DOHH2 (cell line): ENCODE measurements around the gene SIX2.

Source experiments
- H3F3A ChIP-seq: fragments of 200-600 bp; sonication (generic), shearing (Covaris generic); 2 replicates; pipeline ENCODE4 v1.6.0; 2016; ENCODE audit warnings: antibody characterized with exemption, mild to moderate bottlenecking; ENCODE audit not compliant: control insufficient read depth, insufficient read depth
- H3K27ac ChIP-seq: fragments of 200-600 bp; sonication (generic); 2 replicates; pipeline ENCODE4 v1.5.1; 2014; ENCODE audit warnings: low read depth, mild to moderate bottlenecking, low read length, moderate library complexity
- H3K27me3 ChIP-seq: fragments of 200-600 bp; sonication (generic); 2 replicates; pipeline ENCODE4 v1.6.1; 2014; ENCODE audit warnings: mild to moderate bottlenecking, low read length, mixed read lengths; ENCODE audit not compliant: control insufficient read depth
- H3K36me3 ChIP-seq: fragments of 200-600 bp; sonication (generic); 2 replicates; pipeline ENCODE4 v1.6.1; 2014; ENCODE audit warnings: mild to moderate bottlenecking, low read length, moderate library complexity, mixed read lengths; ENCODE audit not compliant: control insufficient read depth
- H3K4me1 ChIP-seq: fragments of 200-600 bp; sonication (generic); 2 replicates; pipeline ENCODE4 v1.6.1; 2014; ENCODE audit warnings: mild to moderate bottlenecking, low read length, mixed read lengths; ENCODE audit not compliant: control insufficient read depth
- H3K4me2 ChIP-seq: fragments of 200-600 bp; sonication (generic); 2 replicates; pipeline ENCODE4 v1.6.0; 2014; ENCODE audit warnings: mild to moderate bottlenecking, low read length, moderate library complexity
- H3K4me3 ChIP-seq: fragments of 200-600 bp; sonication (generic); 2 replicates; pipeline ENCODE4 v1.5.1; 2014; ENCODE audit warnings: mild to moderate bottlenecking, low read length, mixed read lengths
- H3K79me2 ChIP-seq: fragments of 200-600 bp; sonication (generic); 2 replicates; pipeline ENCODE4 v1.6.1; 2014; ENCODE audit warnings: mild to moderate bottlenecking, low read length, mixed read lengths; ENCODE audit not compliant: control insufficient read depth
- H3K9me2 ChIP-seq: fragments of 200-600 bp; sonication (generic); replicated peaks from 2 replicates; pipeline ENCODE4 v1.6.1; 2014; ENCODE audit warnings: mild to moderate bottlenecking, low read length, mixed read lengths; ENCODE audit not compliant: control insufficient read depth
- H3K9me3 ChIP-seq: fragments of 200-600 bp; sonication (generic); 2 replicates; pipeline ENCODE4 v1.6.1; 2014; ENCODE audit warnings: antibody characterized with exemption, low read length, mixed read lengths; ENCODE audit not compliant: control insufficient read depth, insufficient read depth
- H4K20me1 ChIP-seq: fragments of 200-600 bp; sonication (generic); 2 replicates; pipeline ENCODE4 v1.6.0; 2014; ENCODE audit warnings: low read depth, mild to moderate bottlenecking, antibody characterized with exemption, low read length, moderate library complexity; ENCODE audit not compliant: control insufficient read depth, insufficient read depth
- EZH2phosphoT487 ChIP-seq: fragments of 200-600 bp; sonication (generic); IDR thresholded peaks from 2 replicates; pipeline ENCODE4 v1.6.1; 2017; ENCODE audit warnings: borderline replicate concordance, mild to moderate bottlenecking, antibody characterized with exemption, low read length, moderate library complexity, mixed read lengths
- TF ChIP-seq, protein P1 (sequence below): fragments of 200-600 bp; sonication (generic); IDR thresholded peaks from one replicate; pipeline ENCODE4 v1.5.1; 2014; ENCODE audit warnings: antibody characterized with exemption, mild to moderate bottlenecking, low read depth, low read length; ENCODE audit not compliant: poor library complexity, severe bottlenecking

Gene SIX2

DNA sequence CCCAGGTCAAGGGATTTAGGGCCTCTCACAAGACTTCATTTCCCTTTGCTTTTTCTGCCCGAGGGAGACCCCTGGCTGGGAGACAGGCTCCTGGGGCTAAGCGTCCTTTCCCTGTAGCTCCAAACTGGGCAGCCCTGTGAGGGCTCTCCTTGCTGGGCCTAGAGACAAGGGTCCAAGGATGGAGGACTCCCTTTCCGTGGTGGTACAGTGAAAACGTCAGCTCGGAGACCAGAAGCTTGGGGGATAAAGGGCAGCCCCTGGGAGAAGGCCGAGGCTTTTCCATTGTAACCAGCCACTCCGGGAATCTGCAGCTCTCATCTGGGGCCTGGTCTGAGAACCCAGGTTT, 2.3 kb downstream of the SIX2 start:
- TF ChIP-seq, protein P1, sequence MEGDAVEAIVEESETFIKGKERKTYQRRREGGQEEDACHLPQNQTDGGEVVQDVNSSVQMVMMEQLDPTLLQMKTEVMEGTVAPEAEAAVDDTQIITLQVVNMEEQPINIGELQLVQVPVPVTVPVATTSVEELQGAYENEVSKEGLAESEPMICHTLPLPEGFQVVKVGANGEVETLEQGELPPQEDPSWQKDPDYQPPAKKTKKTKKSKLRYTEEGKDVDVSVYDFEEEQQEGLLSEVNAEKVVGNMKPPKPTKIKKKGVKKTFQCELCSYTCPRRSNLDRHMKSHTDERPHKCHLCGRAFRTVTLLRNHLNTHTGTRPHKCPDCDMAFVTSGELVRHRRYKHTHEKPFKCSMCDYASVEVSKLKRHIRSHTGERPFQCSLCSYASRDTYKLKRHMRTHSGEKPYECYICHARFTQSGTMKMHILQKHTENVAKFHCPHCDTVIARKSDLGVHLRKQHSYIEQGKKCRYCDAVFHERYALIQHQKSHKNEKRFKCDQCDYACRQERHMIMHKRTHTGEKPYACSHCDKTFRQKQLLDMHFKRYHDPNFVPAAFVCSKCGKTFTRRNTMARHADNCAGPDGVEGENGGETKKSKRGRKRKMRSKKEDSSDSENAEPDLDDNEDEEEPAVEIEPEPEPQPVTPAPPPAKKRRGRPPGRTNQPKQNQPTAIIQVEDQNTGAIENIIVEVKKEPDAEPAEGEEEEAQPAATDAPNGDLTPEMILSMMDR, result no peak
- TF ChIP-seq EZH2phosphoT487, result no peak
- peaks cover under 1% of the 10 kb centered on the region; the same call in 1 of the 2 replicates for H3K27me3 ChIP-seq

DNA sequence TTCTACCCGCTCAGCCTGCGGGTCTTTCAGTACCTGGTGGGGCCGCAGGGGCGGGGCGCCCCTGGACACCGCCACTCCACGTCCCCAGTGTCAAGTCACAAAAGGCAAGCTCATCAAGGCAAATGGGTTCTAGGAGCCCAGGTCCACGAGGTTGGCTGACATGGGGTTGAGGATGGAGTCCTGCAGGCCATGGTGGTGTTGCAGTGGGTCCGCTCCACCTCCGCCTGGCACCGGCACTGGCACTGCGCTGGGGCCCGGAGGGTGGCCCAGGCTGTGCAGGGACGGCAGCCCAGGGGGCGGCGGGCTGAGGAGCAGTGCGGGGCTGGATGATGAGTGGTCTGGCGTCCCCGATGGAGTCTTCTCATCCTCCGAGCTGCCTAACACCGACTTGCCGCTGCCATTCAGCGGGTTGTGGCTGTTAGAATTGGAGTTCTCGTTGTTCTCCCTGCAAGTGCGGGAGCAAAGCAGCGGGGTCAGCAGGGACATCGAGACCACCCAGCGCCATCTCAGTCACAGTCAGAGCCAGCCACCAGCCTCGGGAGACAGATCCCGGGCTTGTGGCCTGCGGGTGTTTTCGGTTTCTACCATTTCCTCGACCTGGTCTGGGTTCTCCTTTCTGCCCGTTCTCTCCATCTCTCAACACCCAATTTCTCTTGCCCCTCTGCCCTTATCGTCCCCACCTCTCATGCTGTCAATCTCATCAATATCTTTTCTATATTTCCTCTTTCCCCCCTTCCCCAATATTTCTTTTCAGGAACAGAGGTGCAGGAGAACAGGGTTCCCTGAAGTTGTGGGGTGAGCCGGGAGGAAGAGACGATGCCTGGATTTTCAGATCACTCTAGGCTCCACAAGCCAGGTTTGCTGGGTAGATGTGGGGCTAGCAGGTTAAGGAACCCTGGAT, 3.0 kb downstream of the SIX2 start:
- H3K4me1 ChIP-seq, result no peaks in the 10 kb centered on the region
- H3K27ac ChIP-seq, result no peak overlapping the region
- TF ChIP-seq EZH2phosphoT487, result no peak
- TF ChIP-seq, protein P1, result no peak
- H3F3A ChIP-seq, result no peaks in the 10 kb centered on the region
- no peak overlapping the region for H3K4me2 ChIP-seq
- no peaks in the 10 kb centered on the region for H3K79me2 ChIP-seq
- H3K4me3 ChIP-seq, result no peak overlapping the region
- no peaks in the 10 kb centered on the region for H3K36me3 ChIP-seq
- no peaks in the 10 kb centered on the region for H4K20me1 ChIP-seq
- peaks cover 6% of the 10 kb centered on the region; the same call in 1 of the 2 replicates for H3K27me3 ChIP-seq
- no peaks in the 10 kb centered on the region for H3K9me2 ChIP-seq
- H3K9me3 ChIP-seq, result no peaks in the 10 kb centered on the region; the same call in 1 of the 2 replicates

More for the DNA sequence above, 2.3 kb downstream of the SIX2 start:
- Histone ChIP-seq H3K4me2 (no peak overlapping the region), H3K4me3 (no peak overlapping the region), H3K9me2 (no peaks in the 10 kb centered on the region), H3F3A (no peaks in the 10 kb centered on the region), H3K4me1 (no peaks in the 10 kb centered on the region), H3K79me2 (no peaks in the 10 kb centered on the region), H3K36me3 (no peaks in the 10 kb centered on the region), H4K20me1 (no peaks in the 10 kb centered on the region), H3K27ac (no peak overlapping the region), H3K9me3 (no peaks in the 10 kb centered on the region; the same call in 1 of the 2 replicates)

DNA sequence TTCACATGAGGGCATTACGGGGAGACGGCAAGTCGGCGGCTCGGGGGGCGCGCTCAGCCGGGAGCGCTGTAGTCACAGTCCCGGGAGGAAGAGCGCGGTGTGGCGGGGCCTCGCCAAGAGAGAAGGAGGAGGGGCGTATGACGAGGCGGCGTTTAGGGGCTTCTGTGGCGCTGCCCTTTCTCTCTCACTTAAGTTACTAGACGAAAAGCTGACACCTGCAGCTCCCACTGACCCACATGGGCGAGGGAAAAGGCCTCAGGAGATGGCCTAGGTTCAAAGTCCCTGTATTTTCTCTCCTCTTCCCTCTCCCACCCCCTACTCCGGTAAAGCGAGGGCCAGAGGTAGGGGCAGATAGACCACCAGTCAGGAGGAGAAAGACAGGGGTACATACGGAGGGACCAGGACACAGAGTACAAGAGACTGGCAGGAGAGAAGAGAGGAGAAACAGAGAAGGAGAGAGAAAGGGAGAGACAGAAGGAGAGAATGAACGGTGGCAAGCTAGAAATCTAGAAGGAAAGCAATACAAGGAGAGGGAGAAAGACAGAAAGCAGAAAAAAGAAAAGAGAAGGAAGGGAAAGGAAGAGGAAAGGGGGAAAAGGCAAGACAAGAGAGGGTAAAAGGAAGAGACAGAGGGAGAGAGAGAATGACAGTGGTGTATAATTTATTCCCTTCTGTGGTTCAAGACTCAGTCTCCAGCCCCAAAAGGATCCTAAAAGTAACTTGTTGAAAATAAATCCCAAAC, 3.8 kb downstream of the SIX2 start:
- H3K27me3 ChIP-seq, result peaks cover 10% of the 10 kb centered on the region

More for the DNA sequence above, 3.8 kb downstream of the SIX2 start:
- Histone ChIP-seq H3F3A (no peaks in the 10 kb centered on the region), H4K20me1 (no peaks in the 10 kb centered on the region), H3K4me1 (no peaks in the 10 kb centered on the region), H3K4me2 (no peak overlapping the region), H3K9me2 (no peaks in the 10 kb centered on the region), H3K27ac (no peak overlapping the region), H3K36me3 (no peaks in the 10 kb centered on the region), H3K79me2 (no peaks in the 10 kb centered on the region), H3K4me3 (no peak overlapping the region), H3K9me3 (no peaks in the 10 kb centered on the region; the same call in 1 of the 2 replicates)
- TF ChIP-seq EZH2phosphoT487, result no peak
- TF ChIP-seq, protein P1, result no peak
